ENCODE measurements around the gene PCGF6. TPM values are rescaled to one million over a fixed set of nuclear protein-coding genes. Genes with fewer than 3 reads are reported as not detected.
A peak's percentile ranks its signal among the peaks of the same experiment; 100 is the strongest.
"Not testable (repeated sequence)": the region's sequence is repeated elsewhere in the genome, so short reads cannot be mapped to it uniquely, and the experiment has no call there.

Gene PCGF6
- total and polyA plus RNA-seq, 2 donors (not counting 1 experiment from before 2014, with no cell fraction given) = 3.5 to 7.4 TPM

- Mint-ChIP-seq H3K27ac (peak overlapping the region; percentile 97), H3K9me3 (ENCODE audit: insufficient read depth) (no peaks in the 10 kb centered on the region), H3K27me3 (no peaks in the 10 kb centered on the region), H3K4me3 (peak overlapping the region; percentile 98), H3K4me1 (peaks cover 10% of the 10 kb centered on the region)
- no peak for DNase-seq
- no peak for ATAC-seq (ENCODE audit: low read depth)
- H3K4me3 ChIP-seq (ENCODE audit: control extremely low read depth in 1 of 5, extremely low read depth in 1 of 5, insufficient read depth in 1 of 5, low read depth in 2 of 5, low read length in 4 of 5) = peak overlapping the region; percentile 59 to 93 (median 88)
- H3K79me2 ChIP-seq (ENCODE audit: control insufficient read depth, insufficient read depth, low read length) = peaks cover 27% of the 10 kb centered on the region
- ChIA-PET CTCF (interaction anchor here (1.0 to 1.3 kb wide), 3 partner anchors 17 to 451 kb away, joined by 3 read pairs; no protein-coding TSS in a partner anchor), POLR2A (interaction anchor here (0.5 to 2.0 kb wide), 8 partner anchors 11 to 725 kb away, joined by 3 to 8 read pairs (median 4); partner anchors contain the start of genes ATP5MK, CNNM2, PCGF6 and PDCD11)
- H3K36me3 ChIP-seq (replicated peaks in 1 of 2; ENCODE audit: control extremely low read depth in 1 of 2, control insufficient read depth in 1 of 2, extremely low read depth in 1 of 2, insufficient read depth in 2 of 2, low read length in 1 of 2) = no peaks in the 10 kb centered on the region
- WGBS (ENCODE audit: insufficient coverage) = no CpG with 5 or more reads among the region's 10 CpGs
- peaks cover 3 to 16% of the 10 kb centered on the region in 2 donors for H3K4me1 ChIP-seq (ENCODE audit: control insufficient read depth in 2 of 2, insufficient read depth in 2 of 2, low read length in 2 of 2)
- peak overlapping the region; percentile 84 for H3K4me2 ChIP-seq (replicated peaks; ENCODE audit: low read depth, low read length, poor library complexity, severe bottlenecking)
- intact Hi-C loops (cut with micrococcal nuclease) = loop anchor here (1.0 to 10.0 kb wide), 4 partner anchors 16 to 755 kb away; partner anchors contain the start of genes PCGF6, SFR1 and WBP1L
- no peaks in the 10 kb centered on the region for H4K20me1 ChIP-seq (ENCODE audit: control insufficient read depth, insufficient read depth, low read length, poor library complexity, severe bottlenecking)
- peak overlapping the region; percentile 73 for H3K9ac ChIP-seq (ENCODE audit: low read length)
- TF ChIP-seq EZH2 (IDR thresholded peaks at IDR 0.05; ENCODE audit: borderline replicate concordance, insufficient read depth, low read depth, low read length, poor library complexity, severe bottlenecking) = no peak
- no peak for TF ChIP-seq CTCF (IDR thresholded peaks at IDR 0.05)
- no peaks in the 10 kb centered on the region for H3K9me3 ChIP-seq (ENCODE audit: control extremely low read depth in 1 of 3, control insufficient read depth in 2 of 3, insufficient read depth in 1 of 3, low read length in 2 of 3)
- peak overlapping the region; percentile 62 to 81 for H3K27ac ChIP-seq (ENCODE audit: low read length in 2 of 2)
- H3K27me3 ChIP-seq (replicated peaks in 1 of 4; ENCODE audit: control extremely low read depth in 1 of 4, control insufficient read depth in 3 of 4, insufficient read depth in 4 of 4, low read length in 3 of 4) = no peaks in the 10 kb centered on the region
- H2AFZ ChIP-seq (ENCODE audit: insufficient read depth, low read depth, low read length, poor library complexity, severe bottlenecking) = peak overlapping the region; percentile 97
These were observed 16.4 kb upstream of the PCGF6 start for GRCh38 chr10:103367379-103367781.

- H3K36me3 ChIP-seq (replicated peaks in 1 of 2; ENCODE audit: control extremely low read depth in 1 of 2, control insufficient read depth in 1 of 2, extremely low read depth in 1 of 2, insufficient read depth in 2 of 2, low read length in 1 of 2); H3K4me3 ChIP-seq (ENCODE audit: control extremely low read depth in 1 of 5, extremely low read depth in 1 of 5, insufficient read depth in 1 of 5, low read depth in 2 of 5, low read length in 4 of 5); H3K27ac Mint-ChIP-seq; H3K9ac ChIP-seq (ENCODE audit: low read length); POLR2A ChIA-PET; H3K4me3 Mint-ChIP-seq; H3K4me2 ChIP-seq (replicated peaks; ENCODE audit: low read depth, low read length, poor library complexity, severe bottlenecking); H3K9me3 ChIP-seq (ENCODE audit: control extremely low read depth in 1 of 3, control insufficient read depth in 2 of 3, insufficient read depth in 1 of 3, low read length in 2 of 3); DNase-seq; H3K4me1 ChIP-seq (ENCODE audit: control insufficient read depth in 2 of 2, insufficient read depth in 2 of 2, low read length in 2 of 2); H2AFZ ChIP-seq (ENCODE audit: insufficient read depth, low read depth, low read length, poor library complexity, severe bottlenecking); H3K9me3 Mint-ChIP-seq (ENCODE audit: insufficient read depth); H3K27ac ChIP-seq (ENCODE audit: low read length in 2 of 2); H3K4me1 Mint-ChIP-seq; CTCF ChIA-PET; H3K27me3 ChIP-seq (replicated peaks in 1 of 4; ENCODE audit: control extremely low read depth in 1 of 4, control insufficient read depth in 3 of 4, insufficient read depth in 4 of 4, low read length in 3 of 4); H3K79me2 ChIP-seq (ENCODE audit: control insufficient read depth, insufficient read depth, low read length); ATAC-seq (ENCODE audit: low read depth); H4K20me1 ChIP-seq (ENCODE audit: control insufficient read depth, insufficient read depth, low read length, poor library complexity, severe bottlenecking); H3K27me3 Mint-ChIP-seq: not testable (repeated sequence)
- WGBS (ENCODE audit: insufficient coverage) = 97% methylated on average over 6 of the region's 9 CpGs
- intact Hi-C loops (cut with micrococcal nuclease) = loop anchor here (10.0 kb wide), 1 partner anchor 616 kb away; the partner anchor contains the start of gene WBP1L
These were observed 9.9 kb upstream of the PCGF6 start for GRCh38 chr10:103360791-103361190.

GRCh38 chr10:103359493-103359892, 8.6 kb upstream of the PCGF6 start:
- H4K20me1 ChIP-seq (ENCODE audit: control insufficient read depth, insufficient read depth, low read length, poor library complexity, severe bottlenecking); DNase-seq; H3K9me3 ChIP-seq (ENCODE audit: control extremely low read depth in 1 of 3, control insufficient read depth in 2 of 3, insufficient read depth in 1 of 3, low read length in 2 of 3); H3K4me1 ChIP-seq (ENCODE audit: control insufficient read depth in 2 of 2, insufficient read depth in 2 of 2, low read length in 2 of 2); H3K4me2 ChIP-seq (replicated peaks; ENCODE audit: low read depth, low read length, poor library complexity, severe bottlenecking); H3K36me3 ChIP-seq (replicated peaks in 1 of 2; ENCODE audit: control extremely low read depth in 1 of 2, control insufficient read depth in 1 of 2, extremely low read depth in 1 of 2, insufficient read depth in 2 of 2, low read length in 1 of 2); H3K27ac Mint-ChIP-seq; H3K4me3 ChIP-seq (ENCODE audit: control extremely low read depth in 1 of 5, extremely low read depth in 1 of 5, insufficient read depth in 1 of 5, low read depth in 2 of 5, low read length in 4 of 5); H3K9ac ChIP-seq (ENCODE audit: low read length); intact Hi-C loops (cut with micrococcal nuclease); H3K27me3 Mint-ChIP-seq; H3K27ac ChIP-seq (ENCODE audit: low read length in 2 of 2); POLR2A ChIA-PET; H3K79me2 ChIP-seq (ENCODE audit: control insufficient read depth, insufficient read depth, low read length); ATAC-seq (ENCODE audit: low read depth); CTCF ChIA-PET; H3K27me3 ChIP-seq (replicated peaks in 1 of 4; ENCODE audit: control extremely low read depth in 1 of 4, control insufficient read depth in 3 of 4, insufficient read depth in 4 of 4, low read length in 3 of 4); H2AFZ ChIP-seq (ENCODE audit: insufficient read depth, low read depth, low read length, poor library complexity, severe bottlenecking); H3K4me3 Mint-ChIP-seq; H3K4me1 Mint-ChIP-seq; H3K9me3 Mint-ChIP-seq (ENCODE audit: insufficient read depth): not testable (repeated sequence)
- WGBS (ENCODE audit: insufficient coverage) = 83% methylated on average over 1 of the region's 4 CpGs

Data from B cell (primary cell).